NCI-H2081 treated with DMSO at 0.1 percent for 48 hours (cell line): ENCODE measurements around the gene AURKA.
A peak's percentile ranks its signal among the peaks of the same experiment; 100 is the strongest.
"Not testable (repeated sequence)": the region's sequence is repeated elsewhere in the genome, so short reads cannot be mapped to it uniquely, and the experiment has no call there.

Experiments used
- DNase-seq: peaks from one replicate; lab custom pipeline; 2025; lab: John Stamatoyannopoulos, UW

The AURKA gene

GRCh38 chr20:56358600-56359211, 33.3 kb downstream of the AURKA start, which contains the start of gene FAM210B:
Gene FAM210B, plus strand, starts transcription at chr20:56358974. Its CDS starts 32 bp downstream, at chr20:56359006.
- DNase-seq = peak; percentile 34

DNA sequence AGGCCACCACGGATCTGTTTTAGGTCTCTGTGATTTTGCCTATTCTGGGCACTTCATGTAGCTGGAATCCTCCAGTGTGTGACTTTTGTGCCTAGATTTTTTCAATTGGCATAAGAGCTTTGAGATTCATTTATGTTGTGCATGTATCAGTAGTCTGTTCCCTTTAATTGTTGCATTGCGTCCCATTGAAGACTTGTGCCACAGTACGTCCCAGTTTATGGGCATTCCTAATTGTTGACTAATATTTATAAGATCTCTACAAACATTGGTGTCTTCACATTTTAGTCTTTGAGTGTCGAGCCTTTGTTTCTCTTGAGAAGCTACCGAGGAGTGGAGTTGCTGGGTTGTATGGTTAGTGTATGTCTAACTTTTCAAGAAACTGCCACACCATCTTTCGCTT, 33.9 kb downstream of the AURKA start:
- no peak for DNase-seq

DNA sequence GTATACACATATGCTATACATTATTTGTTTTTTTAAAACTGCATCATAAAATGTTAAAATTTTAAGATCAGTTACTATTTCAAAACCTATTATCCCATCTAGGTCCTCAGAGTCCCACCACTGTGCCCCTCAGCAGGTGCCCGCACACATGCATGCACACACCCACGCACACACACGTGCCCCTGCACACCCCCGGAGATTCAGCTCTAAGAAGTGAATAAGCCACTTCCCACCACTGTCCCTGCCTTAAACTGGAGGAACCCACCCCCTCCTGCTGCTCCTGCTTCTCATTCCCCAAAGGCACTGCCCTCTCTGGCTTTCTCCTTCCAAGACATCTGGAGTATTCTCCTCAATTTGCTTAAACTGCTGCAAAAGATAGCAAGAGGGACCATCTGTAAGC, 38.7 kb downstream of the AURKA start:
- no peak for DNase-seq

GRCh38 chr20:56352345-56353055, 39.5 kb downstream of the AURKA start:
- DNase-seq = no peak

DNA sequence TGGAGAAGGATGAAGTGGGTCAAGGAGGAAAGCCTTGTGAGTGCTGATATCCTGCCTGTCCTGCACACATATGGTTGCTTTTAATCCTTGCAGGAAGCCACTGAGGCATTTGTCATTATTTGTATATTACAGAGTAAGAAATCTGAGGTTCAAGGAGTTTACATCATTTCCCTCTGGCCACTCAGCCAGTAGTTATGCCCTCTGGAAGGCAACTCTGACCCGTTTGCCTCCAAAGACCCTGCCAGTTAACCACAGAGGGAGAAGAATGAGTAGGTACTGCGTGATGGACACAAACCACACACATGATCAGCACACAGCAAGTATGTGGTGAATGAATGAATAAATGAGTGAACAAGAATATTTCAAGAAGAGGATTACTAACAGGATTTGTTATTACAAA, 41.2 kb downstream of the AURKA start:
- DNase-seq = no peak

GRCh38 chr20:56348746-56349145, 43.3 kb downstream of the AURKA start:
- no peak for DNase-seq

- no peak for DNase-seq
These were observed 43.7 kb downstream of the AURKA start for GRCh38 chr20:56348305-56348693.

DNA sequence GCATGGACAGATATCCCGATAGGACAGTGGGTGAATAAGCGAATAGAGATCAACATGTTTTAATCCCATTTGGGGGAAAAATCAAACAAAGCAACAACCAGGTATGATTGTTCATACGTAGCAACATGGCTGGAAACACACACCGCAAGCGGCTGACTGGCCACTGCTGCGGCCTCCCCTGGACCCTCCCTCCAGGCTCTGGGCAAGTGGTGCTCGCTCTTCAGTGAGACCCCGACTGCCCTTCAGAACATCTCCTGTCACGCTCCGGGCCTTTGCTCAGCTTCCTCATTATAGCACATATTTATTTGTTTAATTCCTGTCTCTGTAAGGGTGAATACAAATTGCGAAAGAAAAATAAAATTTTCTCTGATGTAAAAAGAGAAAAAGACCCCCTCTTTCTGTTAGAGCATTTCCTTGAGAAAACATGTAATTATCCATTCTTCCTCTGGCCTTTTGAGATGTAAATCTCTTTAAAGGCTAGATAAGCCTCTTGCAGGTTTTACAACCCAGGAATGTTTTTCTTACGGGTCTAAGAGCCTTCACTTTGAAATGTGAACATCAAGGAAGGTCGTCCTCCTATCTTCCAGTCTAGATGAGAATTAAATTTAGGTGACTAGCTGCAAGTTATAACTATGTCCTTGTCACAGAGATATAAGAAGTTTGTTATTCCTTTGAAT, 44.2 kb downstream of the AURKA start:
- no peak for DNase-seq

GRCh38 chr20:56345911-56346310, 46.1 kb downstream of the AURKA start:
- DNase-seq = no peak

DNA sequence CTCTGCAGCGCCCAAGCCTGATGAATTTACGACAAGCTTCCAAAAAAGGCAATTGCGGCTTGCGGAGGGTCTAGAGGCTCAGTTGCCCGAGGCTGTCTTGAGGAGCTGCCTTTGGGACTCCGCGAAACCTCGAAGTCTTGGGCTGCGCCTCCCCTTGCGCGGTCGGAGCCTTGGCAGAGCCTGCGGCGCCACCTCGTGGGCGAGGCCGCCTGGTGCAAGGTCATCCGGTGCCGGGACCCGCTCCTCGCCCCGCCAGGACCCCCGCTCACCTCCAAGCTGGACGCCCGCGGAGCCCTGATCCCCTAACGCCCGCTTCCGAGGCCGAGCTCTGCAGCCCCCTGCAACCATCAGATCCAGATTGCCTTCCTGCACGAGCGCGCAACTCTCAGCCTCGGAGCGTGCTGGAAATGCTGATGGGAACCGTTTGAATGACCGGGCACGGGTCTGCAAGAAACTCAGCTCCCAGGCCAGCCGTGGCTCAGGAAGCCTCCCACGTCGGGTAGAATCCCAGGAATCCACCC, 48.1 kb downstream of the AURKA start:
- no peak for DNase-seq

DNA sequence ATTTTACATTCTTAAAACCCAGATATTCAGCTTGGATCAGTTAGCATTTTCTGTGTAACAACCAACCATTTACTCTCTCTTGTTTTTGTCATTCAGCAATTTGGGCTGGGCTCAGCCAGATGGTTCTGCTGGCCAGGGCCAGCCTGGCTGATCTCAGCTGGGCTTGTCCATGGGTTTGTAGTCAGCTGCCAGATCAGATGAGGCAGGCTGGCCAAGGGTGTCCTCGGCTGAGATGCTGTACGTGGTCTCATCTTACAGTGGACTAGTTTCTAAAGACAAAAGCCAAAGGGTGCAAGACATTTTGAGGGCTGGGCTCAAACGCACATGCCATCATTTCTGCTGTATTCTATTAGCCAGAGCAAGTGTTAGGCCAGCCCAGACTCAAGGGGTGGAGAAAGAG, 49.2 kb downstream of the AURKA start:
- no peak for DNase-seq

GRCh38 chr20:56336709-56337108, 55.3 kb downstream of the AURKA start:
- not testable (repeated sequence) for DNase-seq

- DNase-seq = no peak
These were observed 63.2 kb downstream of the AURKA start for GRCh38 chr20:56328861-56329260.

- no peak for DNase-seq
These were observed 67.2 kb downstream of the AURKA start for GRCh38 chr20:56324806-56325205.

- DNase-seq = no peak
These were observed 68.4 kb downstream of the AURKA start for GRCh38 chr20:56323656-56324055.

- DNase-seq = no peak
These were observed 68.8 kb downstream of the AURKA start for GRCh38 chr20:56323206-56323605.

- no peak for DNase-seq
These were observed 69.3 kb downstream of the AURKA start for GRCh38 chr20:56322681-56323080.
